HG03520 (cell line): ENCODE results near the gene C14orf119.

Experiments used
- ATAC-seq: cut with Tn5 transposase; IDR thresholded peaks from one replicate; pipeline ENCODE4 v1.9.1; 2021; ENCODE audit warnings: mild to moderate bottlenecking, moderate library complexity; ENCODE audit not compliant: unreplicated experiment

The C14orf119 gene

GRCh38 chr14:23124337-23124954 is 29.1 kb downstream of the C14orf119 start:
- ATAC-seq, result no peak

GRCh38 chr14:23125011-23125410 is 29.7 kb downstream of the C14orf119 start:
- ATAC-seq, result no peak

GRCh38 chr14:23125933-23126524 is 30.7 kb downstream of the C14orf119 start:
- ATAC-seq, result no peak

- no peak for ATAC-seq
Measured at GRCh38 chr14:23126548-23127278, 31.4 kb downstream of the C14orf119 start.

GRCh38 chr14:23127861-23128260 is 32.6 kb downstream of the C14orf119 start:
- no peak for ATAC-seq

- no peak for ATAC-seq
Measured at GRCh38 chr14:23128969-23129758, 33.9 kb downstream of the C14orf119 start.

- no peak for ATAC-seq
Measured at GRCh38 chr14:23129759-23130316, 34.5 kb downstream of the C14orf119 start.

- no peak for ATAC-seq
Measured at GRCh38 chr14:23130871-23131270, 35.6 kb downstream of the C14orf119 start.

GRCh38 chr14:23131482-23131881 is 36.2 kb downstream of the C14orf119 start:
- ATAC-seq, result no peak

- no peak for ATAC-seq
Measured at GRCh38 chr14:23132970-23133369, 37.7 kb downstream of the C14orf119 start.

- ATAC-seq, result no peak
Measured at GRCh38 chr14:23136566-23137133, 41.3 kb downstream of the C14orf119 start.

- ATAC-seq, result no peak
Measured at GRCh38 chr14:23137192-23137812, 42.0 kb downstream of the C14orf119 start.

- no peak for ATAC-seq
Measured at GRCh38 chr14:23137813-23138535, 42.7 kb downstream of the C14orf119 start.

- ATAC-seq, result no peak
Measured at GRCh38 chr14:23139874-23140273, 44.6 kb downstream of the C14orf119 start.

- no peak for ATAC-seq
Measured at GRCh38 chr14:23140371-23140770, 45.1 kb downstream of the C14orf119 start.

GRCh38 chr14:23141706-23142444 is 46.6 kb downstream of the C14orf119 start:
- no peak for ATAC-seq

- ATAC-seq, result no peak
Measured at GRCh38 chr14:23142826-23143225, 47.5 kb downstream of the C14orf119 start.

- ATAC-seq, result no peak
Measured at GRCh38 chr14:23143911-23144310, 48.6 kb downstream of the C14orf119 start.

GRCh38 chr14:23145794-23146350 is 50.6 kb downstream of the C14orf119 start:
- no peak for ATAC-seq
